Effector memory CD4-positive, alpha-beta T cell (primary cell): ENCODE measurements around the gene ATP8A2.

Experiments used
- DNase-seq, 3 donors: peaks; one replicate each; pipeline ENCODE4 v3.0.0-alpha.2; 2020
- H3K27ac ChIP-seq: 2 replicates; pipeline ENCODE4 v1.7.0; 2013; ENCODE audit warnings: mild to moderate bottlenecking, low read length, moderate library complexity; ENCODE audit not compliant: insufficient read depth, poor library complexity, severe bottlenecking
- H3K27me3 ChIP-seq: replicated peaks from 2 replicates; pipeline ENCODE4 v1.7.0; 2013; ENCODE audit warnings: mild to moderate bottlenecking, low read length; ENCODE audit not compliant: insufficient read depth, control insufficient read depth, poor library complexity, severe bottlenecking
- H3K36me3 ChIP-seq: 2 replicates; pipeline ENCODE4 v1.7.0; 2013; ENCODE audit warnings: mild to moderate bottlenecking, low read length, moderate library complexity; ENCODE audit not compliant: control insufficient read depth, insufficient read depth
- H3K4me1 ChIP-seq: 2 replicates; pipeline ENCODE4 v1.7.0; 2013; ENCODE audit warnings: low read length, mild to moderate bottlenecking; ENCODE audit not compliant: control insufficient read depth, insufficient read depth, poor library complexity, severe bottlenecking
- H3K4me3 ChIP-seq: 2 replicates; pipeline ENCODE4 v1.7.0; 2013; ENCODE audit warnings: low read length, low read depth, mild to moderate bottlenecking; ENCODE audit not compliant: insufficient read depth, poor library complexity, severe bottlenecking
- H3K9me3 ChIP-seq: 2 replicates; pipeline ENCODE4 v1.7.0; 2013; ENCODE audit warnings: mild to moderate bottlenecking, low read length, moderate library complexity; ENCODE audit not compliant: control insufficient read depth

The ATP8A2 gene

DNA sequence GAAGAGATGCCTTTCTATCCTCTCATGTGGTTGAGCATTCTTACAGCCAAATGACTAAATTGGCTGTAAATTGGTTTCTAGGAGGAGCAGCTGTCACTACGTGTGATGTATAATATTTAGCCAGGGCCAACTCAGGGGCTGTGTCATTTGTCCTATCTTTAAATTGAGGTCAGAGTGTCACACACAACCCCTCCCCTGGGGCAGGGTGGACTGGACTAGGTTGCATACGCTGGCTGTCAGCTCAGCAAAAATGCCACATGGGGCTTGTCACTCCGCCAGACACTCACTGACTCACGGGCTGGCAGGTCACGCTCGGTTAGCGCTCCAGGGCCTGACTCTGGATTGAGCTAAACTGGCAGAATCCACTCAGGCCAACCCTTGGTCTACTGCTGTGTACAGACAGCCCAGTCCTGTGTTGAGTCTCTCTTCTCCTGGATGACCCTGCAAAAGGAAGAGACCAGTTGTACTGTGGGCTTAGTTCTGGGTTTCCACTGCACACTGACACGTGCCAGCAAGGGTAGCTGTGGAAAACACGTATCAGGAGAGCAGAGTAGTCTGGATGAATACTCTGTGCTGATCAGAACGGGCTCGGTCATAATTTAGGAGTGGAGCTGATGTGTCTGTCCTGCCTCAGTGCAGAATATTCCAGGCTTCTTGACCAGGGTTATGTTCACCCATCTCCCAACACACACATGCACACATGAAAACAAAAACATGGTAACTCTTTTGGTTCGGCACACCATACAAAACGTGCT, 650.9 kb downstream of the ATP8A2 start:
- no peak overlapping the region for H3K4me3 ChIP-seq
- no peaks in the 10 kb centered on the region for H3K27me3 ChIP-seq
- H3K9me3 ChIP-seq: no peaks in the 10 kb centered on the region
- no peak overlapping the region for H3K27ac ChIP-seq
- no peak for DNase-seq
- H3K4me1 ChIP-seq: no peaks in the 10 kb centered on the region
- H3K36me3 ChIP-seq: no peaks in the 10 kb centered on the region

- no peak overlapping the region for H3K27ac ChIP-seq
- H3K4me1 ChIP-seq: no peaks in the 10 kb centered on the region
- no peak overlapping the region for H3K4me3 ChIP-seq
- H3K36me3 ChIP-seq: no peaks in the 10 kb centered on the region
- no peak for DNase-seq
- no peaks in the 10 kb centered on the region for H3K9me3 ChIP-seq
- no peaks in the 10 kb centered on the region for H3K27me3 ChIP-seq
Observed at GRCh38 chr13:26024558-26024957, 652.8 kb downstream of the ATP8A2 start.

DNA sequence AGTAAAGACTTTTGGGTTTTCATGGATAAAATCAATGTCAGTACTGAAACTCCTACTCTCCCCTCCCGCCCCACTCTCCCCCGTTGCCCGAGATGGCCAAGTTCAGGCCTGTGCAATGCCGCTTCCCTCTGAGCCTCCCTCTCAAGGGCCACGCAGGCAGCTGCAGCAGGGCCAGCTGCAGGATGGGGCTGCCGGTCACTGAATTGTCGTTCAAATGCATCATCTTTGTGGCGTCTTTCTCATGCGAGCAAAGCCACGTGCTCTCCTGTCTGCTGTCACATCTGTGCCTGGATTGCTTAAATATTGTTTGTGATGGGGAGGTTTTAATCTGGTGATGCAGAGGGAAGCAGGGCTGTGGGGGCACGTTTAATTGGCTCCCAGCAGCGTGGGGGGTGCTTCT, 653.4 kb downstream of the ATP8A2 start:
- Histone ChIP-seq H3K9me3 (no peaks in the 10 kb centered on the region), H3K27ac (no peak overlapping the region), H3K36me3 (no peaks in the 10 kb centered on the region), H3K4me3 (no peak overlapping the region), H3K27me3 (no peaks in the 10 kb centered on the region), H3K4me1 (no peaks in the 10 kb centered on the region)
- no peak for DNase-seq

- Histone ChIP-seq H3K9me3 (no peaks in the 10 kb centered on the region), H3K36me3 (no peaks in the 10 kb centered on the region), H3K4me3 (no peak overlapping the region), H3K27ac (no peak overlapping the region), H3K27me3 (no peaks in the 10 kb centered on the region), H3K4me1 (no peaks in the 10 kb centered on the region)
- no peak for DNase-seq
Observed at GRCh38 chr13:26025771-26026170, 654.0 kb downstream of the ATP8A2 start.

GRCh38 chr13:26026211-26026610, 654.4 kb downstream of the ATP8A2 start:
- Histone ChIP-seq H3K4me3 (no peak overlapping the region), H3K36me3 (no peaks in the 10 kb centered on the region), H3K27me3 (no peaks in the 10 kb centered on the region), H3K9me3 (no peaks in the 10 kb centered on the region), H3K4me1 (no peaks in the 10 kb centered on the region), H3K27ac (no peak overlapping the region)
- DNase-seq: no peak

- no peak overlapping the region for H3K4me3 ChIP-seq
- H3K9me3 ChIP-seq: no peaks in the 10 kb centered on the region
- no peak overlapping the region for H3K27ac ChIP-seq
- no peaks in the 10 kb centered on the region for H3K36me3 ChIP-seq
- no peak for DNase-seq
- H3K27me3 ChIP-seq: no peaks in the 10 kb centered on the region
- H3K4me1 ChIP-seq: no peaks in the 10 kb centered on the region
Observed at GRCh38 chr13:26029581-26030136, 657.9 kb downstream of the ATP8A2 start.

DNA sequence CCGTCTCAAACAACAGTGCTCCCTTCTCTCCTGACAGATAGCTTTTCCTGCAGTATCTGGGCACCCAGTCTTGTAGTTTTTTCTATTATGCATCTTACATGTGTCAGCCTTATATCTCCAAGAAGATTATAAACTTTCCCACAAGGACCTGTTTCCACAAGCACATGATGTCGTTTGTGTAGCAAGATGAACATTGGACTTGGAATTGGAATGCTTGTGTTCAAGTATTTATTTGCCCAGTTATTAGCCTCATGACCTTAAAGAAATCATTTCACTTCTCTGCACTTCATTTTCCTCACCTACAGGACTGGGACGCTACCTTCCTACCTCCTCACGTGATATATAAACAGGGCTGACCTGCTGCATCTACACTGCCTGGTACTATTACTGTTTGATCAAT, 658.6 kb downstream of the ATP8A2 start:
- Histone ChIP-seq H3K27ac (no peak overlapping the region), H3K4me1 (no peaks in the 10 kb centered on the region), H3K4me3 (no peak overlapping the region), H3K27me3 (no peaks in the 10 kb centered on the region), H3K36me3 (no peaks in the 10 kb centered on the region), H3K9me3 (no peaks in the 10 kb centered on the region)
- no peak for DNase-seq

GRCh38 chr13:26034018-26034417, 662.2 kb downstream of the ATP8A2 start:
- H3K4me3 ChIP-seq: no peak overlapping the region
- no peaks in the 10 kb centered on the region for H3K9me3 ChIP-seq
- no peaks in the 10 kb centered on the region for H3K27me3 ChIP-seq
- no peak overlapping the region for H3K27ac ChIP-seq
- DNase-seq: no peak
- H3K4me1 ChIP-seq: no peaks in the 10 kb centered on the region
- no peaks in the 10 kb centered on the region for H3K36me3 ChIP-seq

- Histone ChIP-seq H3K9me3 (no peaks in the 10 kb centered on the region), H3K36me3 (no peaks in the 10 kb centered on the region), H3K27ac (no peak overlapping the region), H3K27me3 (no peaks in the 10 kb centered on the region), H3K4me1 (no peaks in the 10 kb centered on the region), H3K4me3 (no peak overlapping the region)
- no peak for DNase-seq
Observed at GRCh38 chr13:26036383-26036782, 664.6 kb downstream of the ATP8A2 start.

DNA sequence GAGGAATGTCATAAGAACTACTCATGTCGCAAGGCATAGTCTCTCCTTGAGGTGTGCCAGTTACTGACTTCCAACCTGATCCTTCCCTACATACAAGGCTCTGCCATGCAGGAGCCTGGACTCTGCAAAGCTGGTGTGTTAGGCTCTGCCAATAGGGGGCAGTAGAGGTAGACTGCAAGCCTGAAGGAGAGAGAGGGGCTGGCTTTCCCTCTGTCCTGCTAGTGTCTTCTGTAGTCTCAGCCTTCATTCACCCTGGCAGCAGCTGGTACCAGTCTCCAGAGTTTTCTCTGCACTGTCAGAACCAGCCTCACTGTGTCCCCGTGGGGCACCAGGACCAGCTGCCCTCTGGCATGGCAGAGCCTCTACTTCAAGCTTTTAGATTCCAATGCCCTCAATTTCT, 665.5 kb downstream of the ATP8A2 start:
- Histone ChIP-seq H3K4me3 (no peak overlapping the region), H3K36me3 (no peaks in the 10 kb centered on the region), H3K4me1 (no peaks in the 10 kb centered on the region), H3K9me3 (no peaks in the 10 kb centered on the region), H3K27ac (no peak overlapping the region), H3K27me3 (no peaks in the 10 kb centered on the region)
- no peak for DNase-seq
